K562 (cell line): ENCODE data around the gene PHF1. TPM values are rescaled to one million over a fixed set of nuclear protein-coding genes. Genes with fewer than 3 reads are reported as not detected.

Experiments used
- ARID2 ChIP-seq: fragments of 450-650 bp; IDR thresholded peaks from 2 replicates; pipeline ENCODE4 v1.6.1; 2017; ENCODE audit warnings: antibody characterized with exemption, mild to moderate bottlenecking
- ATF6 ChIP-seq: sonication (generic); formaldehyde crosslinking; IDR thresholded peaks from 2 replicates; pipeline ENCODE4 v1.4.0; 2020; ENCODE audit warnings: mild to moderate bottlenecking, missing genetic modification reagents
- EHMT2 ChIP-seq: fragments of 450-650 bp; IDR thresholded peaks from 2 replicates; pipeline ENCODE4 v1.6.1; 2018; ENCODE audit warnings: antibody characterized with exemption
- FOXA1 ChIP-seq: fragments of 450-650 bp; IDR thresholded peaks from 2 replicates; pipeline ENCODE4 v1.6.1; 2016; ENCODE audit warnings: mild to moderate bottlenecking, borderline replicate concordance
- ILK ChIP-seq: fragments of 450-650 bp; IDR thresholded peaks from 2 replicates; pipeline ENCODE4 v1.6.1; 2016; ENCODE audit warnings: missing genetic modification characterization, low read depth, mild to moderate bottlenecking, missing compliant biosample characterization, moderate library complexity, borderline replicate concordance
- RBM22 ChIP-seq: fragments of 200-400 bp; formaldehyde crosslinking; IDR thresholded peaks from 2 replicates; pipeline ENCODE4 v1.6.1; 2018; ENCODE audit warnings: low read length, low read depth; ENCODE audit not compliant: poor library complexity, severe bottlenecking
- RNF219 ChIP-seq: fragments of 250-450 bp; sonication (Bioruptor Pico); IDR thresholded peaks from 2 replicates; pipeline ENCODE4 v1.5.0; 2022; ENCODE audit warnings: mild to moderate bottlenecking
- RUNX1 ChIP-seq: sonication (generic); IDR thresholded peaks from 2 replicates; pipeline ENCODE4 v1.6.1; 2016; ENCODE audit warnings: antibody characterized with exemption, low read depth
- SMARCB1 ChIP-seq: IDR thresholded peaks from 2 replicates; pipeline ENCODE4 v1.6.1; 2011; ENCODE audit warnings: improper control_type of control experiment, low read depth; ENCODE audit not compliant: insufficient read length
- THRA ChIP-seq: fragments of 450-650 bp; IDR thresholded peaks from 2 replicates; pipeline ENCODE4 v1.6.1; 2017; ENCODE audit warnings: mild to moderate bottlenecking, moderate library complexity
- ZBTB49 ChIP-seq: sonication (generic); formaldehyde crosslinking; IDR thresholded peaks from 2 replicates; pipeline ENCODE4 v1.8.0; 2022; ENCODE audit warnings: missing genetic modification reagents, mild to moderate bottlenecking, borderline replicate concordance
- ZNF280B ChIP-seq: fragments of 250-450 bp; sonication (Bioruptor Pico); IDR thresholded peaks from 2 replicates; pipeline ENCODE4 v1.5.1; 2021; ENCODE audit warnings: mild to moderate bottlenecking
- ZNF512 ChIP-seq: IDR thresholded peaks from 2 replicates; pipeline ENCODE4 v1.6.1; 2016; ENCODE audit warnings: missing genetic modification characterization, missing compliant biosample characterization
- ZNF561 ChIP-seq: fragments of 450-650 bp; formaldehyde crosslinking; conservative IDR thresholded peaks from 2 replicates; pipeline ENCODE4 v1.4.0; 2020; ENCODE audit warnings: mild to moderate bottlenecking, moderate library complexity
- ZSCAN32 ChIP-seq: fragments of 450-650 bp; formaldehyde crosslinking; IDR thresholded peaks from 2 replicates; pipeline ENCODE4 v1.4.0; 2020; ENCODE audit warnings: mild to moderate bottlenecking, moderate library complexity
- polyA plus RNA-seq, 8 experiments: library from polyadenylated mRNA; depleted of rRNA in 4 of 8; stranded (reverse) in 5 of 8; unstranded in 3 of 8; fragments of >200 nt; fragmentation: Nextera tagmentation in 2 of 8; fragmentation: Illumina TruSeq in 1 of 8; extraction: Ambion mirVana in 2 of 8; extraction: Trizol in 1 of 8; gene quantifications; 2 replicates each; pipeline versions ENCODE4 v1.2.1 to v1.2.3, GENCODE V29; 2011 to 2014; ENCODE audit warnings: inconsistent platforms in 1 of 8, missing spikeins in 1 of 8
- total RNA-seq, 7 experiments: library from RNA; depleted of rRNA in 6 of 7; stranded (reverse); fragments of >200 nt in 6 of 7; fragmentation: Illumina TruSeq in 2 of 7; extraction: Trizol in 2 of 7; gene quantifications; 2 replicates each; pipeline versions ENCODE4 v1.2.1 to v1.2.3, GENCODE V29; 2011 to 2021; ENCODE audit warnings: low replicate concordance in 1 of 7

PHF1 gene
- total and polyA plus RNA-seq, 9 of the 15 experiments (the other 6 are each of a cell fraction or from before 2014, with no cell fraction given), result 3.7 to 64.2 (median 33.7) TPM

- no peak for TF ChIP-seq ATF6 (CRISPR knock-in tag)
- no peak for TF ChIP-seq ZSCAN32 (CRISPR knock-in tag)
- no peak for TF ChIP-seq SMARCB1
- peak; percentile 59 for TF ChIP-seq ZNF512 (tag)
- TF ChIP-seq ZNF561 (CRISPR knock-in tag), result 0 out of 2 replicates have a peak, but pooled peaks have one; percentile 7
- peak; percentile 47; the same call in 1 of the 2 replicates for TF ChIP-seq EHMT2
- no peak for TF ChIP-seq ILK (tag)
- TF ChIP-seq FOXA1, result no peak
- no peak for TF ChIP-seq RNF219 (CRISPR knock-in tag)
- TF ChIP-seq ARID2, result peak; percentile 88
- no peak for TF ChIP-seq RUNX1
- TF ChIP-seq ZBTB49 (CRISPR knock-in tag), result no peak
- TF ChIP-seq RBM22, result no peak
- TF ChIP-seq ZNF280B (CRISPR knock-in tag), result no peak
- TF ChIP-seq THRA, result no peak
These were observed 18.3 kb downstream of the PHF1 start (continued) for GRCh38 chr6:33428966-33429749.
